ENCODE results near the gene MEF2A.
"Not testable (repeated sequence)": the region's sequence is repeated elsewhere in the genome, so short reads cannot be mapped to it uniquely, and the experiment has no call there.

MEF2A gene

DNA sequence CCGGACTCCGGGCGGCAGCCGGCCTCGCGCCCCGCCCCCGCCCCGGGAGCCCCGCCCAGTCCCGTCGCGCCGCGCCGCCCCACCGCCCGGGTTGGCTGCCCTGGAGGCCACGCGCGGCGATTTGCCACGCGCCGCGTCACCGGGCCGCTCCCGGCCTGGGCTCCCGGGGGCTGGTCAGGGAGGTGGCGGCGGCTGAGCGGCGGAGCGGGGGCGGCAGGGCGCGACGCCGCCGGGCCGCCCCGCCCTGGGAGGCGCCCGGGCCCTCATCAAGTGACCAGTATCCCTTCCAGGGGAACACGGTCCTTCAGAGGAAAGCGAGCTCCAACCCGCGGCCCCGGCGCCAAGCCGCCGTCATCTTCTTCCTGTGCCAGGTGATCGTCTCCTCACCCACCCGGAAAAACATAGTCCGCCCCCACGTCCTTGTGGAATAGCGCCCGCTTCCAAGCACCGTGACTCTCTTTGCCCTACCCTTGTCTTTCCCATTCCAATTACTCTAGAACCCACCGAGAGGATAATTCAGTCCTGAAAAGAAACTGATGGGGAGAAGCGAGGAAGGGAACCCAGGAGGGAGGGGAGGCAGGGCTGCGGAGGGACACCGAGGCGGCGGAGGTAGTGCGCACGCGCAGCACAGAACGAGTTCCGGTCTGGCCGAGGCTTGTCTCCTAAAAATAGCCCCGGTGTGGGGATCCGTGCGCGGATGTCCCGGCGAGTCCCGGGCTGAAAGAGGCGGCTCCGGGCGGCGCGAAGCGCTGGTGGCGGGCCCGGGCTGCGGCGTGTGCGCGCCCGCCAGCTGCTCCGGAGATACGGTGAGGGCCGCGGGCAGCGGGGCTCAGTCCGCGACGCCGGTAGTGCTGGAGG lies at the start of gene MEF2A:
TSS of gene MEF2A (plus strand) at position 686 of the 858 bp plus-strand sequence. CDS start 67,136 bp downstream, outside the sequence.
- DNase-seq (ENCODE audit: low read depth, low spot score), result peak; percentile 78

DNA sequence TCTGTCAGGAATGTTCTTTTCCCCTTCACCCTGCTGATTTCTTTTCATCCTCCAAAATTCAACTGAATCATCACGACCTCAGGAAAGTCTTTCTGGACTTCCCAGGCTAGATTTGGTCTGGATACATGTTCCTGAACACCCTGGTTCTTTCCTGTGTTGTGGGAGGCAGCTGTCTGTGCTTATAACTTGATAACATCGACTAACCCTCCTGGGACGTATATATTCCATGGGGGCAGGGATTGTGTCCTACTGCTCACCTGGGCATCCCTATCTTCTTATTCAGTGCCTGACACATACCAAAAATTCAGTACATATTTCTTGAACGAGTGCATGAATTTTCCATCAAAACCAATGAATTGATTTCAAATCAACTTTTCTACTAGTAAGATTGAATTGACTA lies 47.6 kb upstream of the MEF2A start:
- no peak for DNase-seq (ENCODE audit: low read depth, low spot score)

DNA sequence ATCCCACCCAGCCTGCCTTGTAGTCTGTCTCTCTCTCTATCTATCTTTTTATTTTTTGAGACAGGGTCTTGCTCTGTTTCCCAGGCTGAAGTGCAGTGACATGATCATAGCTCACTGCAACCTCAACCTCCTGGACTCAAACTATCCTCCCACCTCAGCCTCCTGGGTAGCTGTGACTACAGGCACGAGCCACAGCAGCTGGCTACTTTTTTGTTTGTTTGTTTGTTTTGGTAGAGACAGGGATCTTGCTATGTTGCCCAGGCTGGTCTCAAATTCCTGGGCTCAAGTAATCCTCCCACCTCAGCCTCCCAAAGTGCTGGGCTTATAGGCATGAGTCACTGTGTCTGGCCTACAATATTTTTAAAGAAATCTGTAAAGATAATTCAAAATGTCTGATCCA lies 46.4 kb upstream of the MEF2A start:
- DNase-seq (ENCODE audit: low read depth, low spot score), result not testable (repeated sequence)

DNA sequence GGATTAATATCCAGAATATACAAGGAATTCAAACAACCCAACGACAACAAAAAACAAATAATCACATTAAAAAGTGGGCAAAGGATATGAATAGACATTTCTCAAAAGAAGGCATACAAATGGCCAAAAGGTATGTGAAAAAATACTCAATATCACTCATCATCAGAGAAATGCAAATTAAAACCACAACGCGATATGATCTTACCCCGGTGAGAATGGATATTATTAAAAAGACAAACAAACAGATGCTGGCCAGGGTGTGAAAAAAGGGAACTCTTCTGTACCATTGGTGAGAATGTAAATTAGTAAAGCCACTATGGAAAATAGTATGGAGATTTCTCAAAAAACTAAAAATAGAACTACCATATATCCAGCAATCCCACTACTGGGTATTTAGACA lies 43.5 kb upstream of the MEF2A start:
- no peak for DNase-seq (ENCODE audit: low read depth, low spot score)

DNA sequence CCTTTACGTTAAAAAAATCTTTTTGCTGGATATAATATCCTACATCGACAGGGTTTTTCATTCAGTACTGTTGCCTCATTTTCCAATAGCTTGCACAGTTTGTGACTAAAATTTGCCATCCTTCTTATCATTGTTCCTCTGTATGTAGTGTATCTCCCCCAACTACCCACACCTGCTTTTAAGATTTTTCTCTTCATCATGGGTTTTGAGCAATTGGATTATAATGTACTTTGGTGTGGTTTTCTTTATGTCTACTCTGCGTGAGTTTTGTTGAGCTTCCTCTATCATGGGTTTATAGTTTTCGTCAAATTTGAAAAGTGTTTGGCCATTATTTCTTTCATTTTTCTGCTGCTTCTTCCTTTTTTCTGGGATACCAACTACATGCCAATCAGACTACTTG lies 39.6 kb upstream of the MEF2A start:
- no peak for DNase-seq (ENCODE audit: low read depth, low spot score)

DNA sequence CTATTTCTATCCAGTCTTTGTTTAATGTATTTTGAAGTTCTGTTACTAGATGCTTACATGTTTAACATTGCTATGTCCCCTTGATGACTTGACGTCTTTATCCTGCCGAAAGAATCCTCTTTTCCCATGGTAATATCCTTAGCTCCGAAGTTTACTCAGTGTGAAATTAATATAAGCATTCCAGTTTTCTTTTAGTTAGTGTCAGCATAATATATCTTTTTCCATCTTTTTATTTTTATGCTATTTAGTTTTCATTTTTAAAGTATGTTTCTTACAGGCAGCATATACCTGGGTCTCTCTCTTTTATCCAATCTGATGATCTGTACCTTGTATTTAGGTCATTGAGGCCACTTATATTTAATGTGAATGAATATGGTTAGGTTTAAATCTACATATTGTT lies 39.1 kb upstream of the MEF2A start:
- no peak for DNase-seq (ENCODE audit: low read depth, low spot score)

DNA sequence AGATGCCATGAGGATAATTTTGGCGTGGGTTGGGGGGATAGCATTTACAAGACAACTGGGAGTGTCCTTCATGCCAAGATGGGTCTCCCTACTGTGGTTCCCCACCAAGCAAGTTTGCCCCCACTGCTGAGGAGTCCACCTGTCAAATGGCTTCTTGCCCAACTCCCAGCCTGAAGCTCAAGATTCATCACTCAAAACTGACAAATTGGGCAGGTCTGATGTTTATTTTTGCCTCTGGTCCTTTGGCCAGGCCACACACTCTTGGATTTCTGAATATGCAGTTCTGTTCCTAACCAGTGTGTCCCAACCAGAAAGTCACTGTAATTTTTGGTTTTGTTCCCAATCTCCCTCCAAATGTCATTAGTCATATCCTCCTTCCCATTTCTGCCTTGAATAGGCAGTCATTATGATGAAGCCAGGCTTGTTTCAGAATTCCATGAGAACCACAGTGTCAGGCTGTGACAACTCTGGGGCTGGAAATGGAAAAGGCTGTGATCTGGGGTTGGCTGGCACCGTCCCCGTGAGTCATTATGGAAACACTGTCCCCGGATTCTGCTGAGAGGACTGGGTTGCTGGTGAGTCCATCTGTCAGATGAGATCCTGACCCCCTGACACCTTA lies 29.3 kb upstream of the MEF2A start:
- no peak for DNase-seq (ENCODE audit: low read depth, low spot score)

DNA sequence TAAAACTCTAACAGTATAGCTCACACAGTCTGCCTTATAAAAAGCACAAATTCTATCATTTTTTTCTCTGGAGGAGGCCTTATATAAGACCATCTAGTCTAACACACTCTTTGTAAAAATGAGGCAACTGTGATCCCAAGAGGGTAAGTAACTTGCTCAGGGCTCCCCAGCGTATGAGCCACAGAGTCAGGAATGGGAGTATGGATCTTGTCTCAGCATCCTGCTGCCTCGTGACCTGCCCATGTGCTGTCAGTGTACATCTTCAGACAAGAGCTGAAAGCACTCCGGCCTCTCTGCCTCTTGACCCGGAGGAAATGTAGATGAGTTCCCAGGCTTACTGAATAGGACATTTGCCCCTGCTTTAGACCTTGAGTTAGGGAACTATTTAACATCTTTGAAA lies 28.4 kb upstream of the MEF2A start:
- DNase-seq (ENCODE audit: low read depth, low spot score), result no peak

DNA sequence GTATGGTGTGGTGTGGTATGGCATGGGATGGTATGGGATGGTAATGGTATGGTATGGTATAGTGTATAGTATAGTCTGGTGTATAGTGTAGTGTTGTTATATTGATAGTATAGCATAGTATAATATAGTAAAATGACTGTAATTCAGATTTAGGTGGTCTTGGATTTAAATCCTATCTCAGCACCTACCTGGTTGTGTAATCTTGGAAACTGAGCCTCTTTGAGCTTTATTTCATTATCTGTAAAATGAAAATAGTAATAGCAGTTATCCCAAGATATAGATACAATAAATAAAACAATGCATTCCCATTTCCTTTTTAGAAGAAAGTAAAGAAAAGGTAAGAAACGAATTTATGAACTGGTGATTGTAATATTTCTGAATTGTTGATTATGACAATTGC lies 27.5 kb upstream of the MEF2A start:
- DNase-seq (ENCODE audit: low read depth, low spot score), result no peak

DNA sequence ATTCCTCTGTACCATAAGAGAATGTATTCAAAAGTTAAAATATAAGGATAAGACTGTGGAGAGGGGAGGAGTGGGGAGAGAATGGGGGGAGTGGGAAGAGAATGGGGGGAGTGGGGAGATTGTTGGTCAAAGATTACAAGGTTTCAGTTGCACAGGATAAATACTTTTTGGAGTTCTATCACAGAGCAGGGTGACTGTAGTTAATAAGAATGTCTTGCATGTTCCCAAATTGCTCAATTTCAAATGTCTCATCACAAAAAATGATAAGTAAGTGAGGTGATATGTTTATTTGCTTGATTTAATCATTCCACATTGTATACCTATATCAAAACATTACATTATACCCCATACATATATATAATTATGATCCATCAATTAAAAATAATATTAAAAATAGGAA lies 23.0 kb upstream of the MEF2A start:
- DNase-seq (ENCODE audit: low read depth, low spot score), result no peak

DNA sequence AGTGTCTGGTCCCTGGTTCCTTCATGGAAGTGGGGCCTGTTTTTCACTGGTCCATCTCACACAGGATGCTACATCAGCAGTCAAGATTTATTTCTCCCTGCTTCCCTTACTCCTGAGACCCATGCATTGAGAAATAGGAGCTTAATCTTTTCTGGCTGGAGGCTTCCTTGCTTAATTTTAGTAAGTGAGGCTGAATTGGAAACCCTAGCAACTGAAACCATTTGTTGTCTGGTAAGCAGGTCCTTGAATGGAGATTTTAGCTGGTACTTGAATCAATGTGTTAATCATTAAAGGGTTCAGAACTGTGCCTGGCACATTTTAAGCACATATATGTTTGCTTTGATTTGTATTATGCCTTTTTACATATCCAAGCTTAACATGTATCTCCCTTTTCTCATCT lies 20.2 kb upstream of the MEF2A start:
- DNase-seq (ENCODE audit: low read depth, low spot score), result no peak

DNA sequence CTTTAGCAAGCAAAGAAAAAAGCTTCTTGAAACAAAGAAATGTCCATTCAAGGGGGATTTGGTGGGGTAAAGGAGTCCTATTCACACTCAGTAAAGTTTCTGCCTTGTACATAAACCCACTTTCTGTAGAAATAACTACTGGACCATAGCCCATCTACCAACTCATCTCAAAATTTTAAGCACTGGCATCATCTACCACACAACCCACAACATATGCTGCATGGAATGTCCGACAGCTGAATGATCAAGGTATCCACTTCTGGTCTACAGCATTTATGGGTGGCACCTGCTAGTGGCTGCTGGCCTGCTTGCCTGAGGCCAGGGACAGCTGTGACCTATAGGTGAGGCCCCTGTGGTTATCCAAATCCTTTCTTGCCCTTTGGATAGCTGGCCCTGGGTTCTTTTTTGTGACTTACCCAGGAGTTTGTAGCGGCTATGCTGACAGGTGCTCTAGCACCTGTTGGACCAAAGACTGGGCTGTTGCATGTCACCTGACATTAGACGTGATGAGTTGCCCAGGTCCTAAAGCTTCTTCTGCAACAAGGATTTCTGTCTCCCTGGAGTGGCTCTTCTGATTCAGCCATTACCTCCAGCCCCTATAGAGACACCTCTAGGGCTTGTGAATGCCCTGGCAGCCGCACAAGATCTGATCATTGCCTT lies 19.2 kb upstream of the MEF2A start:
- DNase-seq (ENCODE audit: low read depth, low spot score), result no peak

DNA sequence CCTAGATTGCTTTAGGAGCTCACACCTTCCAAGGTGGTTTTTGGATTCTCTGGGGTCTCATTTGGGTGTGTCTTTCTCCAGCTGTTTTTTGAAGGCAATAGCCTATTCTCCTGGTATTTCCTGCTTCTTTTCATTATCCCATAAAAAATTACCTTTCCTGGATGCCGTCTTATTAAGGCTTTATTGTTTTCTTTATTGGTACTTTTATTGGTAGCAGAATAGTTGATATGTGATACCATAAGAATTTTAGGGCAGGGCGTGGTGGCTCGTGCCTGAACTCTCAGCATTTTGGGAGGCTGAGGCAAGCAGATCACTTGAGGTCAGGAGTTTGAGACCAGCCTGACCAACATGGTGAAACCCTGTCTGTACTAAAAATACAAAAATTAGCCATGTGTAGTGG lies 18.3 kb upstream of the MEF2A start:
- no peak for DNase-seq (ENCODE audit: low read depth, low spot score)

DNA sequence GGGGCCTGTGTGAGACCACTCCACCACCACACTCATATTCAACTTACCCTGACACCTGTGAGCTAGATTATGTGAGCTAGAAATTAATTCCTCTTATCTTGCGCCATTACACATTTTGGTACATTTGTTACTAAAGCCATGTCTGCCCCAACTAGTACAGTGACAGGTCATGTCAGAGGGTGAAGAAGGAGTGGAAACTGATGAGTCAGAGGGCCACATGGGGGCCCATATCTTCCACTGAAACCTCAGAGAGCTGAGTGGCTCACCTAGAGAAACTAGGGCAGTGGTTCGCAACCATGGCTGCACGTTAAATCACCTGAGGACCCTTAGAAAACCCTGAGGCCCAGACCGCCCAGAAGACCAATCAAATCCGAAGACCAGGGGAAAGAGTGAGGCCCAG lies 15.7 kb upstream of the MEF2A start:
- DNase-seq (ENCODE audit: low read depth, low spot score), result no peak

DNA sequence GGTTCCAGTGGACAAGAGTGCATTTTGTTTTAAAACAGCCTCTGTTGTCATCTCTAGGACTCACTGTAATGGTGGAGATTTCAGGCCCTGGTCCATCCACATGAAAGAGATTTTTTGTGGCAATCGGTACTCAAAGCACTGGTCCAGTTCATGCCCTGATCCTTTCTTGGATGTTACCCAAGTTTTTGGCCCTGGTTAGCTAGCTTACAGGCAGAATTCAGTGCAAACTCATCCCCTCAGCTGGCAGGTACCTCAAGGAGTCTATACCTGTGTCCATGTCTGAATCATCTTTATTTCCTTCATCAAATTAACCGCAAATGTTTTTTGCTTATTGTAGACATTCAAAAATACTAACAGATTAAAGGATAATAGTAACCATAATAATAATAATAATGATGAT lies 13.7 kb upstream of the MEF2A start:
- no peak for DNase-seq (ENCODE audit: low read depth, low spot score)

DNA sequence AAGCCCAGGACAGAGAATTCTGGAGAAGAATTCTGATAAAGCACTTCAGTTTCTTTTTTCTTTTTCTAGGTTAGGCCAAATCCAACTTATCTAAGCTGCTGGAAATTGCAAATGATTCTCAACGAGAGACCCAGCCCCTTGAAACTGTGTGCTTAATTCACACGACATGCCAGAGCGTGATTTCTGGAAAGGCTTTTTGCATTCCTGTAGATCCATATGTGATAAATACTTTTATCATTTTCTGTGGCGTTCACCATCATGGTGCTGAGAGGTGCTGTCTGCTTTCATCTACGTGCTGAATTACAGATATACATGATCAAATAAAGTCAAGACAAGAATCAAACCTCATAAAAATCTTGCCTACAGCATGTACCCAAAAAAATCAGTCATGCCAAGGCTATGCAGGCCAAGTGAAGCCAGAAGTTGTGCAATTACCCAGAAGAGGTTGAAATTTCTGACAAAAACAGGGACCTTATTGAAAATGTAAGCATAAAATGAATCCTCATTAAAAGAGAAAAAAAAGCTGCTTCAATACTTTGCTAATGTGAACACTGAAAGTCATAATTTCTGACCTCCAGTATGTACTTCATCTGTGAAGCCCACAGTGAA lies 10.8 kb upstream of the MEF2A start:
- DNase-seq (ENCODE audit: low read depth, low spot score), result no peak

DNA sequence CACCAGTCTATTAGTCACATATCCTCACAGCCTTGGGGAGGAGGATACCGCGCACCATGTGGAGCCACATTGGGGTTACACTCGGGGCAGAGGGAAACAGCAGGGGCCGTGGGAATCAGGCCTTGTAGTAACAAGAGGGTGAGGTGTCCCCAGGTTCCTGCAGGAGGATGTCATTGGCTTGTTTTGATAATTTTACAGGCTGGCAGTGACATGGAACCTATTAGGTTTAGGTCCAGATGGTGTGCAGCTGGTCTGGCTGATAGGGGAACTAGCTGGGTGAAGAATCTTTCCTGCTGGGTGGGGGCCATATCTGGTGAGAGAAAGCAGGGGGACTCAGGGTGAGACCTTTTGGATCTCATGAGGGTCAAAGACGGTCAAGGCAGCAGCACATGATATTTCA lies 9.8 kb upstream of the MEF2A start:
- DNase-seq (ENCODE audit: low read depth, low spot score), result no peak

DNA sequence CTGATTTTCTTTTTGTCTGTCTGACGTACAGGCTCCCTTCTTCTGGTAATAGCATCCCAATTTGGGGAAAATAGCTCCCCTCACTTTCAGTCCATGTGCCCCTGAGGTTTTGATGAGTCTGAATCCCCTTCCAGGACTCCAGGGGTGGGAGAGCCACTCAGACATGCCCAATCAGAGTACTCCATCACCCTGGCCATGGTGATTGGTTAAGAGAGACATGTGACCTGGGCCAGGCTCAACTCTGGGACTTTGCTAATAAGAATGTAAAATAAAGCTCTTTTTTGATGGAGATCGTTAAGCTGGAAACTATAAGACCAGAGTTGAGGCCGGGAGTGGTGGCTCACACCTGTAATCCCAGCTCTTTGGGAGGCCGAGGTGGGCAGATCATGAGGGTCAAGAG lies 9.2 kb upstream of the MEF2A start:
- DNase-seq (ENCODE audit: low read depth, low spot score), result no peak

DNA sequence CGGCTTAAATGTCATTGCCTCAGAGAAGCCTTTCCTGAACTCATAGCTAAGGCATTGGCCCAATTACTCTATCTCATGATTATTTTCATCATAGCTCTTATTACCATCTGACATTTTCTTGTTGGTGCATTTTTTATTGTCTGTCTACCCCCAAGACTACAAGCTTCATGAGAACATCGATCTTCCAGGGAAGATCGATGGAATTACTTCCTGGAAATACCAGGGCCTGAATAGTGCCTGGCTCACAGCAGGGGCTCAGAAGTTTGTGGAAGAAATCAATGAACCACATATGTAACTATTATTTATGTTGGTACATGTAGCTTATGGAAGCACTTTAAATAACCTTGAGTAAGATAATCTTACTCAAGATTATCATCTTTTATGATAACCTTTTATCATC lies 7.7 kb upstream of the MEF2A start:
- DNase-seq (ENCODE audit: low read depth, low spot score), result no peak

DNA sequence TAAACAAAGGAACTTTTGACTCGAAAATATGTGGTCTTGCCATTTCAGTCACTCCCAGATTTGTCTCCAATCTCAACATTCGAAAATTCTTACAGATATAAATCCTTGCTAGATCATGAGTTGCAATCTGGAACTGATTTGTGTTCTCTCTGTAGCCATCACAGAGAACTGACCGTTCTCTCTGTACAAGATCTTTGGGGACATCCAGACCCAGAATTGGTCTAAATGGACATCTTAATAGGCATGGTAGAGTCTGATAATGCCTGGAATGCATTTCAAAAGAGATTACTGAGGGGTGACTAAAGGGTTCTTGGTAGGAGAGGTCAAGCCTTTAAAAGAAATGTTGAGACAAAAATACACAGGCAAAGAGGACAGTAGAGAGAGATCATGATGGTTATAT lies 7.2 kb upstream of the MEF2A start:
- DNase-seq (ENCODE audit: low read depth, low spot score), result no peak

DNA sequence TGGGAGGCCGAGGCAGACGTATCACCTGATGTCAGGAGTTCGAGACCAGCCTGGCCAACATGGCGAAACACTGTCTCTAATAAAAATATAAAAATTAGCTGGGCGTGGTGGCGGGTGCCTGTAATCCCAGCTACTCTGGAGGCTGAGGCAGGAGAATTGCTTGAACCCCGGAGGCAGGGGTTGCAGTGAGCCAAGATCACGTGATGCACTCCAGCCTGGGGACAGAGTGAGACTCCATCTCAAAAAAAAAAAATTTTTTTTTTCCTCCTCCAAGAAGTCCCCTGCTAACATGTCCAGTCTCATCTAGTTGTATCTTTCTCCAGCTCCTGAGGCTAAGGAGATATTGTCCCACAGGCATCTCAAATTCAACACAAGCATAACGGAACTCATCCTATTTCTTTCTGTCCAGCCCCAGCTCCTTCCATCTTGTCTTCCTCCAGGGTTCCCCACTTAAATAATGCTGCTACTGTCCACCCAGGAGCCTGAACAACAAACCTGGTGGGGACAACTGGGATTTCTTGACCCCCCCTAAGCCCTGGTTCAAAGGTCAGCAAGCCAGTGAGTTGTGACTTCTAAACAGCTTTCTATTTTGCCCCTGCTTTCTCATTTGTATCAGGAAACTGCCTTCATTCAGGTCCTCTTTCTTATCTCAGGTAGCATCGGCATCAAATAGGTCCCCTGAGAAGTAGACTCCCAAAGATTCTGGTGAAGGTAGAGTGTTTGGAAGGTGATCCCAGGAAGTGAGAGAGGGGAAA lies 4.1 kb upstream of the MEF2A start:
- DNase-seq (ENCODE audit: low read depth, low spot score), result no peak

DNA sequence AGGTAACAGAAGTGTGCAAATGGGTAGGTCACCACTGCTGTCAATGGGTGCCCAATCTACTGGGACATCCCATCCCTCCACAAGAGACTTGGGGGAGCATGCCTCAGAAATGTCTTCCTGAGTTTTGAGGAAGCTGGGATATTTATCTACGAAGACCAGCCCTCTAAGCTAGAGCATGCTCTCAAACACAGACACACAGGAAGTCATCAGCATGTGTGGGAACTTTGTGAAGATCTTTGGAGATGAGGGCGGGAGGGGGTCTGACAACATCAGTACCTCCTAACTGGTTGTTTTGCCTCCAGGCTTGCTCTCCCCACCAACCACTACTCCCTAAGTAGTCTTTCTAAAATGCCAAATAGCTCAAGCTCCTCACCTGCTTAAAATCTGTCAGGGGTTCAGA lies 3.5 kb upstream of the MEF2A start:
- DNase-seq (ENCODE audit: low read depth, low spot score), result no peak

Measured in activated CD4-positive, CD25-positive, alpha-beta regulatory T cell treated with anti-CD3 and anti-CD28 coated beads, Interleukin-2, amount 50 U/mL, for 16 hours (primary cell).